ENCODE data around the gene BIN1.

BIN1 gene

DNA sequence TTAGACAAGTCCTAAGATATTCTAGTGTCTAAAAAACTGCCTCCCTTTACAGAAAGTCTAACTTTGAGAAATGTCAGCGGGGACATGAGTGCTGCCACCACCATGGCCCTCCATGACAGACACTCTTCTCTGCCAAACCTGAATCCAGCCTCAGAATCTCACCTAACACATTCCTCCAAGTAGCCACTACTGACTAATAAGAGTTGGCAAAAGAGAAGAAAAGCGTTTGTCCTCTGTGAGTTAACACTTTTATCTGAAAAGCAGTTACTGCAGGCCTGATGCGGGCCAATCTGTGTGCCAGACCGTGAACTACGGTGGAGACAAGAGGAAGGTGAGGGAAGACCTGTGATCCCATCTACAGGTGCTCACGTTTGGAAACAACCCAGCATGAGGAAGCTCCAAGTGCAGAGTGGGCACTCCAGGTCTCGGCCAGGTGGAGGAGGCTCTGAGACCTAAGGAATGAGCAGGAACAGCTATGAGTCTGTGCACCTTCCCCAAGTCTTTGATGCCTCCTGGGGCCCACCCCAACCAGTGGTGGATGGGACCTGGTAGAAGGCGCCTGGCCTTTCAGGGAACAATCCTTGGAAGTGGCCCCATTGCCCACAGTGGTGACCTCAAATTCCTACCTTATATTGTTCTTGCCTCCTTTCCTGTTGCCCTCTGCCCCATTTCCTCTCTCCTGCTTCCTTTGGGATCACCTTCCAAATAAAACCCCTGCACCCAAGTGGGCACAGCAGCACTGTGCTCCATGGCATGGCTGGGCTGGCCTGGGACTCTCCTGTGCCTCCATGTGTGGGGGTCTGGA, 91.6 kb downstream of the BIN1 start:
- no peak for DNase-seq

DNA sequence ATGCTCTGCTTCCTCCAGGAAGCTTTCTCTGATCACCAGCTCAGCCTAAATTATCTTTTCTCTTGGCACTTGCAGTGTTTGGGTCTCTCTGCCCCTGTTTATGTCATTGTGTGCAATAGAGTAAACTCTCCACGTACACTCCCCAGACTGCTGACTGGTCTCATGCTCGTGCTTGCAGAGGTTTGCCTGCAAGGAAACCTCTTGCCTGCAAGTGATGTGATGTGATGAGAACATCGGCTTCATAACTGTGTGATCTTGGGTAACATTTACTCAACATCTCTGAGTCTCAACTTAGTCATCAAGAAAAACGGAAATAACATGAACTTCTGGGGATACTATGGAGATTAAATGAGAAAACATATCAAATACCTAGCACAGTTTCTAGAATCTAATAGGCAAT, 92.3 kb downstream of the BIN1 start:
- no peak for DNase-seq

DNA sequence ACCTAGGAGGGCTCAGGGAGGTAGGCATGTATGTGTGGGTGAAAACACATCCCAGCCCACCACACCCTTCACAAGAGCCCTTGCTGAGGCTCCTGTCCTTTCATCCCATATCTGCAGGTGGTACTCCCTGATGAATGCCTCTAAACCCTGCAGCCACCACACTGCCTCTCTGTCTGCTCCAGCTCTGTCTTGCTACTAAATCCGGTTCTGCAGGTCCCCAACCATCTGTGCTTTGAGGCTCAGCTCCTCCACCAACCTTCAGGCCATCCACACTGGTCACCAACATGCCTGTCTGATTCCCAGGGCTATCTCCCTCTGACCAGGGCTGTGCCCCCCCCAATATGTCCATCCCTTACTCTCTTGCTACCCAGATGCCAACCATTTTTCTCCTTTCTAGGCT, 92.7 kb downstream of the BIN1 start:
- DNase-seq, result no peak

DNA sequence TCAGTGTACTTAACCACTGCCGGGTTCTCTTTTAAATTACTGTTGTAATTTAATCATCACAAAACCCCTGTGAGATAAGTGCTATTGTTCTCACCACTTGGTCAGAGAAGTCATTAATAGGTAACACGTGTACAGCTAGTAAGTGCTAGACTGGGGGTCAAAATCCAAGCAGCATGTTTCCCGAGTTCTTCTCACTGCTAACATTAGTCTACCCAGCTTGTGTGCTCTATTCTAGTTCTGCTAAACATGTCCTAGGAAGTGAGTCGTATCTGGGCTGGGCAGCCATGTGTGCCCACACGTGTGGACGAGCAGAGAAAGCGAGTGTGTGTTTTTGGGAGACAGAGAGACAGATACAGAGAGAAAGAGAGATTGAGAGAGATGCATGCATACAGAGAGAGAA, 94.1 kb downstream of the BIN1 start:
- DNase-seq, result no peak

DNA sequence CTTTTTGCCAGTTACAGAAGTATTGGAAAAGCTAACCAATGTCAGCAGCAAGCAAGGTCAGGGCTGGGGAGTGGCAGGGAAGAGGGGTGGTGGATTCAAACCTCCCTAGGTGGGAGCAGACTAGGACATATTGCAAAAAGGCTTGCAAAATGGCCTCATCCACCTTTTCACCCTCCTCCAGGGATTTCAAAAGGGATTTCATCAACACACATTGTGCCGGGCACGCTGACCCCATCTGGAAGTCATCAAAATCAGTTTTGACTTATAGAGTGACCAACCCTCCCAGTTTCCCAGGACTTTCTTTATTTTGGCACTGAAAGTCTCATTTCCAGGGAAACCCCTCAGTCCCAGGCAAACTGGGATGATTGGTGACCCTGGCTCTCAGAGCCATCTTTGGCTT, 94.7 kb downstream of the BIN1 start:
- no peak for DNase-seq

DNA sequence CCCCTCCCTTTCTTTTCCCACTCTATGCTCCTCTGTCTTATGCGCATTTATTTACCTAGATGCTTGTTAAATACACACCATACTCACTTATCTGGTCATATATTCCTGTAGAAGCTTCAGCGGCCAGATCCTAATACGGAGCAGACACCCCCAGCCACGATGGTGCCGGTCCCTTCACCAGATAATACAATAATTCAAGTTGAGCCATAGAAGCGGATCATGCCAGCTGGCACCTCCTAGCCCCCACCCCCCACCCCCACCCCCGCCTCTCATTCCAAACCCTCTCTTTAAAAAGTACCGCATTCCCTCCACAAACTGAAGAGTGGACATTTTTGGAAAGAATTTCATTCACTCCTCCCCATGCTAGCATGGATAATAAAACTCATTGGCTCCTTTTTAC, 95.2 kb downstream of the BIN1 start:
- no peak for DNase-seq

DNA sequence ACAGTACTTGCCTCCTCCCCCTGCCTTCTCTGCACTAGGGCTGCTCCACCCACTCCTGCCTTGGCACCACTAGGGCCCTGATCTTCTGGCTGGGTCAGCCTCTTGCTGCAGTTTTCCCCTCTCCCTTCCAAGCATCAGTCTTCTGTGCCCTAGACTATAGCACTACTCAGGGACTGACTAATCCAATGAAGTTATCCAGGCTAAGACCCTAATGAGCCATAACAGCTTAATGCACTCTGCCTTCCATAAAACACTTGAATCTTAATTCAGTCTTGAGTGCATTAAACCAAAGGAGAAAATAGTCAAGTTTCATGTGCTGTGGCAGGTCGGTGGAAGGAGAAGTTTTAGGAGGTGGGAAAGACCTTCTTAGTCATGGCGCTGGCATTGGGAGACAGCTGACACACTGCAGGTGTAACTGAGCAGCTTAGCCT, 95.7 kb downstream of the BIN1 start:
- no peak for DNase-seq

DNA sequence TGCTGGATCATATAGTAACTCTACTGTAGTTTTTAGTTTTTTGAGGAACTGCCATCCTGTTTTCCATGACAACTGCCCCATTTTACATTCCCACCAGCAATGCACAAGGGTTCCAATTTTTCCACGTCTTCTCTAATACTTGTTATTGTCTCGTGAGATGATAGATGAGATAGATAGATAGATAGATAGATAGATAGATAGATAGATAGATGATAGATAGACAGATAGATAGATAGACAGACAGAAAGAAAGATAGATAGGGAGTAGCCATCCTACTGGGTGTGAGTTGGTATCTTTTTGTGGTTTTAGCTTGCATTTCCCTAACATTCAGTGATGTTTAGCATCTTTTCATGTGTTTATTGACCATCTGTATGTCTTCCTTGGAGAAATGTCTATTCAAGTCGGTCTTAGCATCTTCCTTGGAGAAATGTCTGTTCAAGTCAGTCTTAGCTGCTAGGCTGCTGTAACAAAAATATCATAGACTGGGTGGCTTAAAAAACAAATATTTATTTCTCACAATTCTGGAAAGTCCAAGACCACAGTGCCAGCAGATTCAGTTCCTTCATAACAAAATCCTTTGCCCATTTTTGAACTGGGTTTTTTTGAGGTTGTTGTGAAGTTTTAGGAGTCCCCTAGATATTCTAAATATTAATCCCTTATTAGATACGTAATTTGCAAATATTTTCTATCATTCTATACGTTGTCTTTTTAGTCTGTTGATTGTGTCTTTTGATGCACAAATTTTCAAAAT, 98.5 kb downstream of the BIN1 start:
- DNase-seq, result no peak

DNA sequence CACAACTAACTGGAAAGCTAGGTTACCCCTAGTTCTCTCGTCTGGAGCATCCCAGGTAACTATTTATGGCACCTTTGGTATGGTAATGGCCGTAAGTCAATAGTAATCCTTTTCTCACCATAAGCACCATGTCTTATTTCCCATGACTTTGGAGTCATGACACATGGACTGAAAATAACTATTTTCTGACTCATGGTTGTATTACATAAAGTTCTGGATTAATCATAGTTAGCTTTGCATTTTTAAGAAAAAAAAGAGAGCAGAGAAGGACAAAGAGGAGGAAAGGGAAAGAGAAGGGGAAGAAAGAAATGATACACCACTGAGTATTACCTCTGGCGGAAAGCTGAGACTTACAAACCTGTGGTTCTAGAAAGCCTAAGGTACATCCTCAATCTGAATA, 99.3 kb downstream of the BIN1 start:
- no peak for DNase-seq

DNA sequence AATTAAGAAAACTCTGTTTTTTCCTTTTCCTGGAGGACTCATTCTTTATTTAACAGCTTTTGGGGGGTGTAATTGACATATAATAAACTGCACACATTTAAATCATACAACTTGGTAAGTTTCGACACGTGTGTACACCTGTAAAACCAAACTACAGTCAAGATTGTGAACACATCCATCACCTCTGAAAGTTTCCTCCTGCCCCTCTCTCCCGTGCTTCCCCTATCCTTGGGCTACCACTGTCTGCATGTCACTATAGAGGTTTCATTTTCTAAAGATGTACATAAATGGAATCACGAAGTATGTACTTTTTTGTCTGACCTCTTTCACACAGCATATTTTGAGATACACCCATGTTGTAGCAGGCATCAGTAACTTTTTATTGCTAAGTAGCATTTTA, 100.0 kb downstream of the BIN1 start:
- DNase-seq, result no peak

DNA sequence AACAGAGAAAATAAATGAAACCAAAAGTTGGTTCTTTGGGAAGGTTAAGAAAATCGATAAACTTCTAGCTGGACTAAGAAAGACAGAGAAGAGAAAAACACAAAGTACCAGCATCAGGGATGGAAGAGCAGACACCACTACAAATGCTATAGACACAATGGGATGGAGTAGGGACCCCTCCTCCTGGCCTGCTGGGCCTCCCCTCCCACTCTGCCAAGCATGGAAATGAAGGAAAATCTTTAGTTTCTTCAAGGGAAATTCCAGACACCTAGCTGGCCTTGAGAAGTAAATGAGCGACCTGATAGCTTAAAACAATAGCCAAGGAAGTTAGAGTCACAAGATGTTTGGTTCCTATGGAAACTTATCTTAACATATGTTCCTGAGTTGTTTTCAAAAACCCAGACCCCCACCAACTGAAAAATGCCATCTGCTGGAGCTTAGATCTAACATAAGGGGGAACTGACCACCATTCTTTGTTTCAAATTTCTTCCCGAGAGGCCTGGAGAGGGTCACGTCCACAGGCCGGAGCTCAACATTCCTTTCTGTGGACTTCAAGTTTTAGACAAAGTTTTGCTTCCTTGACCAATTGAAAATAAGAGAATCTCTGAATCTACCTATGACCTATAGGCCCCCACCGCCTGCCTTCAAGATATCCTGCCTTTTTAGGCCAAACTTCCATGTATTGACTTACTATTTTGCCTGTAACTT, 101.9 kb downstream of the BIN1 start:
- no peak for DNase-seq

DNA sequence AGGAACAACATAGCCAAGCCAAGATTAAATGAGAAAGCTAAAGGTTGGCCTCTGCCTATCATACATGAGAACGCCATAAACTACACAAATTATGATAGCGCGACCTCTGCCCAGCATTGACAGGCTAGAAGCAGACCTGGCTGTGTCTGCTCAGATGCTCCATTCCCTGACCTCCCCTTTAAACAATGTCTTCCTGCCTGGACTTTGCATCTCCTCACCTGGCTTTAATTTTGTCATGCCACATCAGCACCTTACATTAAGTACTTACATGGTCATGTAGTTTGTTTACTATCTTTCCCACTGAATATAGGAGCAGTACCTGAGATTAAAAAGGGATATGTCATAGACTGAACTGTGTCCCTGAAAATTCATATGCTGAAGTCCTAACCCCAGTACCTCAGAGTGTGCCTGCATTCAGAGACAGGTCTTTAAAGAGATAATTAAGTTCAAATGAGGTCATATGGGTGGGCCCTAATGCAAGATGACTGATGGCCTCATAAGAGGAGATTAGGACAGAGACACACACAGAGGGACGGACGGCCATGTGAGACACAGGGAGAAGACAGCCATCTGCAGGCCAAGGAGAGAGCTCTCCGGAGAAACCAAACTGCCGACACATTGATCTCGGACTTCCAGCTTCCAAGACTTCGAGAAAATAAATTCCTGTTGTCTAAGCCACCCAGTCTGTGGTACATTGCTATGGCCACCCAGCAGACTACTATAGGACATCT, 103.7 kb downstream of the BIN1 start:
- no peak for DNase-seq

DNA sequence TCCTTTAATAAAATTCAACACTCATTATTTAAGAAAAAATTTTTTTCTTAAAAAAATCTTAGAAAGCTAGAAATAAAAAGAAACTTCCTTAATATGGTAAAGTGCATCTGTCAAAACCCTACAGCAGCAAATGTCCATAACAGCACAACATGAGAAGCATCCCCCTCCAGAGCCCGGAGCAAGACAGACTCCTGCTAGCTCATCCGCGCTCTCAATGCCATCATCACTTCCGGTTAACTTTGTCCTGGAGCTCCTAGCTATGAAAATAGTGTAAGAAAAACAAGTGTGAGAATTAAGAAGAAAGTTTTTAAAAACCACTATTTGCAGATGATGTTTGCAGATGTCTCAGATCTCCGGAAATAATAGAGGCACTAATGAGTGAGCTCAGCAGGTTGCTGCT, 105.2 kb downstream of the BIN1 start:
- no peak for DNase-seq

DNA sequence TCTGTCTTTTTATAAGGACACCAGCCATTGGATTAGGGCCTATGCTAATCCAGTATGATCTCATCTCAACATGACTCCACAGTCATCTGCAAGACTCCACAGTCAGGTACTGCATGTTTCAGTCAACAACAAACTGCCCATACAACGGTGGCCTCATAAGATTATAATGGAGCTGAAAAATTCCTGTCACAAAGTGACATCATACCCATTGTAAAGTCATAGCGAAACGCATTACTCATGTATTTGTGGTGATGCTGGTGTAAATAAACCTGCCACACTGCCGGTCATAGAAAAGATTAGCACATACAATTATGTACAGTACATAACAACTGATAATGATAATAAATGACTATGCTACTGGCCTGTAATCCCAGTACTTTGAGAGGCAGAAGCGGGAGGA, 106.0 kb downstream of the BIN1 start:
- DNase-seq, result no peak

DNA sequence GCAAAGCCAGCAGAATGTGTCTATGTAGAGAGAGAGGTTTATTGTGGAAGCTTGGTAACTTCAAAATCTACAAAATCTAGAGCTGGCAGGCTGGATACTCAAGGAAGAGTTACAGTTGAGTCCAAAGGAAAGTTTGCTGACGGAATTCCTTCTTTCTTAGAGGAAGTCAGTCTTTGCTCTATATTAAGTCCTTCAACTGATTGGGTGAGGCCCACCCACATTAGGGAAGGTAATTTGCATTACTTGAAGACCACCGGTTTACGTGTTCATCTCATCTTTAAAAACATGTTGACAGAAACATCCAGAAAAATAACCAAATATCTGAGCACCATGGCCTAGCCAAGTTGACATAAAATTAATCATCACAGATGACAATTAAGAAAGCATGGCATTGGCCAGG, 106.8 kb downstream of the BIN1 start:
- DNase-seq, result no peak

DNA sequence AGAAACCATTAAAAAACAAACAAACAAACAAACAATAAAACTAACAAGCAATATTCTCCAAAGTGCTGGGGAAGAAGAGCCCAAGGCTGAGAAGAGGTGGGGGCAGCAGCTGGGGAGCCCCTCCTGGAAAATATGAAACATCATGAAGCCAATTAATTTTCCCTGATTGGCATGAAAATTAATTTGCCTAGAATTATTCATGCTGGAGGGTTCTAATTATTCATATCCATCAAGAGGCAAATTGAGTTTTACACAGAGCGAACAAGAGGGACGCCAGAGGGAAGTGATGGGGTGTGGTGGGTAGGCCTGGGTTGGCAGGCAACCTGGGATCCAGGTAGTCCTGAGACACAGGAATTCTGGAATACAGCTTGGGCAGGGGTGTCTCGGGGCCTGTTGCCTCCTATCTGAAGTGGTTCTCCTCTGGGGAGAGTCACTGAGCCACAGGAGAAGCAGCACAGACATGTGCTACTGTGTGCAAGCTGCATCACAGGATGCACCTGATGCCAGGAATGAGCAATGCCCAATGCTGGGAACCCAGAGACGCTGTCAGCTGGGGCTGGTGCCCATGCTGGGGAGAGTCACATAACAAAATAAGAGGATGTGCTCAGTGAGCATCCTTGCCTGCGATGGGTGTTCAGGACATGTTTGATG, 107.7 kb downstream of the BIN1 start:
- DNase-seq, result no peak

DNA sequence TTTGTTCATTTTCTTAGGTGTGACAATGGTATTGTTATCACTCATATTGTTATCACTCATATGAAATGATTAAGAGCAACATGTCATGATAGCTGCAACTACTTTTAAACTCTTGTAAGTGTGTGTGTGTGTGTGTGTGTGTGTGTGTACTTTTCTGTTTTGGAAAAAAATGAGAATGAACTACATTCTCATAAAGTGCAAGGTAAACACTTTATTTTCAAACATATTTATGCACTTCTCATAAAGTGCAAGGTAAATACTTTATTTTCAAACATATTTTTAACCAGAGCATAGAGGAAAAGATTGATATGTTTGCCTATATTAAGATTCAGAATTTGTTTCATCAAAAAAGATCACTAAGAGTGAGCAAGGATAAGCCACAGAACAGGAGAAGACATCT, 108.5 kb downstream of the BIN1 start:
- no peak for DNase-seq

Measured in stimulated activated CD4-positive, alpha-beta T cell treated with anti-CD3 and anti-CD28 coated beads, Interleukin-2, amount 100 ng/mL, for 24 hours (primary cell).